ENCODE results near the gene RPL23.

GRCh38 chr17:38870259-38871165 is 17.0 kb upstream of the RPL23 start:
- TF ChIP-seq CTCF (IDR thresholded peaks at IDR 0.05) = peak in 1 of 3 experiments; percentile 2
- no peak for TF ChIP-seq POLR2A (IDR thresholded peaks at IDR 0.05)
- TF ChIP-seq POLR2AphosphoS5 (IDR thresholded peaks at IDR 0.05; ENCODE audit: insufficient read depth in 1 of 2, low read depth in 1 of 2) = peak; percentile 5 to 82

Measured in vagina (tissue), 2 donors.